ENCODE measurements around the gene SMIM29. TPM values are rescaled to one million over a fixed set of nuclear protein-coding genes. Genes with fewer than 3 reads are reported as not detected.

SMIM29 gene
- total and polyA plus RNA-seq, 7 experiments from 2014 or later = 13.9 to 45.5 (median 23.8) TPM

- Mint-ChIP-seq H3K4me1 (peaks cover 0 to 8% (median 2%) of the 10 kb centered on the region in 7 donors), H3K27me3 (no peaks in the 10 kb centered on the region), H3K36me3 (no peaks in the 10 kb centered on the region), H3K27ac (no peak overlapping the region), H3K4me3 (peak overlapping the region in 1 of 10 donors; percentile 8), H3K9me3 (peaks cover 0 to 2% (median 0%) of the 10 kb centered on the region in 11 donors)
- H3K27me3 ChIP-seq (ENCODE audit: control insufficient read depth in 2 of 2, insufficient read depth in 2 of 2, low read length in 2 of 2) = no peaks in the 10 kb centered on the region
- no peak overlapping the region for H3K27ac ChIP-seq (ENCODE audit: low read depth, low read length)
- H3K4me3 ChIP-seq (ENCODE audit: low read length) = no peak overlapping the region
- no peaks in the 10 kb centered on the region for H3K4me1 ChIP-seq (ENCODE audit: control insufficient read depth in 2 of 2, insufficient read depth in 2 of 2, low read length in 2 of 2)
- intact Hi-C loops (cut with micrococcal nuclease) = no loop called here
- no peaks in the 10 kb centered on the region for H3K9me3 ChIP-seq (ENCODE audit: control insufficient read depth in 2 of 3, low read length in 3 of 3)
- POLR2A ChIA-PET = interaction anchor here (0.5 kb wide), 1 partner anchor 23 kb away, joined by 4 read pairs; no protein-coding TSS in a partner anchor
- no peak for ATAC-seq
- CTCF ChIA-PET = interaction anchor here (0.6 kb wide), 1 partner anchor 650 kb away, joined by 4 read pairs; no protein-coding TSS in a partner anchor
- no peaks in the 10 kb centered on the region for H3K36me3 ChIP-seq (ENCODE audit: control insufficient read depth in 2 of 3, insufficient read depth in 3 of 3, low read length in 3 of 3)
- DNase-seq = no peak
Observed at GRCh38 chr6:34206726-34207125, 42.1 kb downstream of the SMIM29 start.

GRCh38 chr6:34205916-34206315, 42.9 kb downstream of the SMIM29 start:
- no peak overlapping the region for H3K4me3 Mint-ChIP-seq
- ATAC-seq (no peak), DNase-seq (no peak)
- H3K4me1 Mint-ChIP-seq = peaks cover 0 to 8% (median 2%) of the 10 kb centered on the region in 7 donors
- Histone ChIP-seq H3K27me3 (ENCODE audit: control insufficient read depth in 2 of 2, insufficient read depth in 2 of 2, low read length in 2 of 2) (no peaks in the 10 kb centered on the region), H3K36me3 (ENCODE audit: control insufficient read depth in 2 of 3, insufficient read depth in 3 of 3, low read length in 3 of 3) (no peaks in the 10 kb centered on the region), H3K4me3 (ENCODE audit: low read length) (no peak overlapping the region), H3K4me1 (ENCODE audit: control insufficient read depth in 2 of 2, insufficient read depth in 2 of 2, low read length in 2 of 2) (no peaks in the 10 kb centered on the region), H3K27ac (ENCODE audit: low read depth, low read length) (no peak overlapping the region), H3K9me3 (ENCODE audit: control insufficient read depth in 2 of 3, low read length in 3 of 3) (no peaks in the 10 kb centered on the region)
- peak overlapping the region in 1 of 9 donors; percentile 25 for H3K27ac Mint-ChIP-seq
- CTCF ChIA-PET = no interaction called here
- POLR2A ChIA-PET = no interaction called here
- peaks cover 0 to 3% (median 0%) of the 10 kb centered on the region in 11 donors for H3K9me3 Mint-ChIP-seq
- intact Hi-C loops (cut with micrococcal nuclease) = no loop called here
- no peaks in the 10 kb centered on the region for H3K27me3 Mint-ChIP-seq
- no peaks in the 10 kb centered on the region for H3K36me3 Mint-ChIP-seq

- Histone ChIP-seq H3K36me3 (ENCODE audit: control insufficient read depth in 2 of 3, insufficient read depth in 3 of 3, low read length in 3 of 3) (no peaks in the 10 kb centered on the region), H3K27me3 (ENCODE audit: control insufficient read depth in 2 of 2, insufficient read depth in 2 of 2, low read length in 2 of 2) (no peaks in the 10 kb centered on the region), H3K27ac (ENCODE audit: low read depth, low read length) (no peak overlapping the region), H3K9me3 (ENCODE audit: control insufficient read depth in 2 of 3, low read length in 3 of 3) (no peaks in the 10 kb centered on the region), H3K4me3 (ENCODE audit: low read length) (no peak overlapping the region), H3K4me1 (ENCODE audit: control insufficient read depth in 2 of 2, insufficient read depth in 2 of 2, low read length in 2 of 2) (no peaks in the 10 kb centered on the region)
- DNase-seq = no peak
- H3K9me3 Mint-ChIP-seq = peaks cover 0 to 3% (median 0%) of the 10 kb centered on the region in 11 donors
- ChIA-PET CTCF (no interaction called here), POLR2A (no interaction called here)
- H3K36me3 Mint-ChIP-seq = no peaks in the 10 kb centered on the region
- H3K27ac Mint-ChIP-seq = no peak overlapping the region
- ATAC-seq = no peak
- H3K4me3 Mint-ChIP-seq = no peak overlapping the region
- intact Hi-C loops (cut with micrococcal nuclease) = no loop called here
- no peaks in the 10 kb centered on the region for H3K27me3 Mint-ChIP-seq
- peaks cover 0 to 8% (median 2%) of the 10 kb centered on the region in 7 donors for H3K4me1 Mint-ChIP-seq
Observed at GRCh38 chr6:34205466-34205865, 43.3 kb downstream of the SMIM29 start.

GRCh38 chr6:34204693-34205092, 44.1 kb downstream of the SMIM29 start:
- Mint-ChIP-seq H3K27me3 (no peaks in the 10 kb centered on the region), H3K4me3 (no peak overlapping the region), H3K4me1 (peaks cover 0 to 8% (median 2%) of the 10 kb centered on the region in 7 donors), H3K9me3 (peaks cover 0 to 3% (median 0%) of the 10 kb centered on the region in 11 donors), H3K36me3 (no peaks in the 10 kb centered on the region), H3K27ac (no peak overlapping the region)
- DNase-seq (no peak), ATAC-seq (no peak)
- H3K27me3 ChIP-seq (ENCODE audit: control insufficient read depth in 2 of 2, insufficient read depth in 2 of 2, low read length in 2 of 2) = no peaks in the 10 kb centered on the region
- H3K36me3 ChIP-seq (ENCODE audit: control insufficient read depth in 2 of 3, insufficient read depth in 3 of 3, low read length in 3 of 3) = no peaks in the 10 kb centered on the region
- H3K4me3 ChIP-seq (ENCODE audit: low read length) = no peak overlapping the region
- H3K9me3 ChIP-seq (ENCODE audit: control insufficient read depth in 2 of 3, low read length in 3 of 3) = no peaks in the 10 kb centered on the region
- CTCF ChIA-PET = no interaction called here
- no peaks in the 10 kb centered on the region for H3K4me1 ChIP-seq (ENCODE audit: control insufficient read depth in 2 of 2, insufficient read depth in 2 of 2, low read length in 2 of 2)
- H3K27ac ChIP-seq (ENCODE audit: low read depth, low read length) = no peak overlapping the region
- intact Hi-C loops (cut with micrococcal nuclease) = no loop called here
- POLR2A ChIA-PET = no interaction called here

GRCh38 chr6:34202329-34203201, 46.2 kb downstream of the SMIM29 start:
- Histone ChIP-seq H3K9me3 (ENCODE audit: control insufficient read depth in 2 of 3, low read length in 3 of 3) (no peaks in the 10 kb centered on the region), H3K4me1 (ENCODE audit: control insufficient read depth in 2 of 2, insufficient read depth in 2 of 2, low read length in 2 of 2) (no peaks in the 10 kb centered on the region), H3K27me3 (ENCODE audit: control insufficient read depth in 2 of 2, insufficient read depth in 2 of 2, low read length in 2 of 2) (no peaks in the 10 kb centered on the region), H3K4me3 (ENCODE audit: low read length) (no peak overlapping the region), H3K36me3 (ENCODE audit: control insufficient read depth in 2 of 3, insufficient read depth in 3 of 3, low read length in 3 of 3) (no peaks in the 10 kb centered on the region), H3K27ac (ENCODE audit: low read depth, low read length) (no peak overlapping the region)
- no peak for DNase-seq
- intact Hi-C loops (cut with micrococcal nuclease) = no loop called here
- Mint-ChIP-seq H3K27ac (no peak overlapping the region), H3K4me3 (no peak overlapping the region), H3K4me1 (peaks cover 0 to 2% (median 0%) of the 10 kb centered on the region in 7 donors), H3K36me3 (no peaks in the 10 kb centered on the region), H3K27me3 (peaks cover 0 to 8% (median 0%) of the 10 kb centered on the region in 5 donors), H3K9me3 (peaks cover 0 to 3% (median 0%) of the 10 kb centered on the region in 11 donors)
- CTCF ChIA-PET = interaction anchor here (0.6 to 0.9 kb wide), 4 partner anchors 8 to 212 kb away, joined by 3 to 5 read pairs (median 3); no protein-coding TSS in a partner anchor
- POLR2A ChIA-PET = interaction anchor here (1.4 to 1.7 kb wide), 2 partner anchors 24 to 34 kb away, joined by 3 to 7 read pairs; partner anchors contain the start of gene HMGA1
- ATAC-seq = no peak

GRCh38 chr6:34201455-34202107, 47.2 kb downstream of the SMIM29 start:
- no peaks in the 10 kb centered on the region for H3K27me3 ChIP-seq (ENCODE audit: control insufficient read depth in 2 of 2, insufficient read depth in 2 of 2, low read length in 2 of 2)
- Mint-ChIP-seq H3K4me1 (peaks cover 0 to 3% (median under 1%) of the 10 kb centered on the region in 7 donors), H3K27ac (no peak overlapping the region), H3K9me3 (peaks cover 0 to 3% (median 0%) of the 10 kb centered on the region in 11 donors), H3K27me3 (peaks cover 0 to 10% (median 0%) of the 10 kb centered on the region in 5 donors), H3K36me3 (no peaks in the 10 kb centered on the region), H3K4me3 (no peak overlapping the region)
- DNase-seq = no peak
- POLR2A ChIA-PET = interaction anchor here (0.6 to 1.7 kb wide), 2 partner anchors 35 to 213 kb away, joined by 4 to 7 read pairs; partner anchors contain the start of gene HMGA1
- no peak for ATAC-seq
- no peaks in the 10 kb centered on the region for H3K36me3 ChIP-seq (ENCODE audit: control insufficient read depth in 2 of 3, insufficient read depth in 3 of 3, low read length in 3 of 3)
- CTCF ChIA-PET = interaction anchor here (0.9 kb wide), 2 partner anchors 11 to 213 kb away, joined by 3 to 5 read pairs; no protein-coding TSS in a partner anchor
- intact Hi-C loops (cut with micrococcal nuclease) = no loop called here
- no peaks in the 10 kb centered on the region for H3K4me1 ChIP-seq (ENCODE audit: control insufficient read depth in 2 of 2, insufficient read depth in 2 of 2, low read length in 2 of 2)
- no peak overlapping the region for H3K4me3 ChIP-seq (ENCODE audit: low read length)
- no peaks in the 10 kb centered on the region for H3K9me3 ChIP-seq (ENCODE audit: control insufficient read depth in 2 of 3, low read length in 3 of 3)
- H3K27ac ChIP-seq (ENCODE audit: low read depth, low read length) = no peak overlapping the region

Data from naive thymus-derived CD4-positive, alpha-beta T cell (primary cell).